Lower lobe of right lung (tissue), 2 donors: ENCODE data around the gene PLK2. TPM values are rescaled to one million over a fixed set of nuclear protein-coding genes. Genes with fewer than 3 reads are reported as not detected.

Source experiments
- ATAC-seq, 2 donors: fragments of 200-7000 bp; cut with Tn5 transposase; one replicate each; pipeline ENCODE4 v1.9.1; 2020 to 2022; ENCODE audit warnings: mild to moderate bottlenecking in 2 of 2, moderate library complexity in 2 of 2
- DNase-seq: peaks from one replicate; pipeline ENCODE4 v3.0.0-alpha.2; 2020
- H3K27ac ChIP-seq: fragments of 200-600 bp; one replicate; pipeline ENCODE4 v1.8.0; 2022
- H3K27me3 ChIP-seq: fragments of 200-600 bp; one replicate; pipeline ENCODE4 v1.8.0; 2022; ENCODE audit warnings: low read depth
- H3K36me3 ChIP-seq: fragments of 200-600 bp; one replicate; pipeline ENCODE4 v1.8.0; 2022; ENCODE audit warnings: mild to moderate bottlenecking
- H3K4me1 ChIP-seq: fragments of 200-600 bp; one replicate; pipeline ENCODE4 v1.8.0; 2022
- H3K4me3 ChIP-seq: fragments of 200-600 bp; one replicate; pipeline ENCODE4 v1.8.0; 2022; ENCODE audit warnings: mild to moderate bottlenecking
- H3K9me3 ChIP-seq: fragments of 200-600 bp; one replicate; pipeline ENCODE4 v1.8.0; 2022
- CTCF ChIP-seq: fragments of 200-600 bp; IDR thresholded peaks from one replicate; pipeline ENCODE4 v1.8.0; 2022; ENCODE audit warnings: antibody characterized with exemption, mild to moderate bottlenecking
- intact Hi-C: fragments of 100-400 bp; cut with DNase I; formaldehyde crosslinking; loops from one replicate; pipeline ENCODE4 v1.11.0; 2022
- total RNA-seq: library from RNA; stranded (reverse); fragmentation: NEBNext Ultra II Directional; extraction: Animal tissue kit (Norgen Biotek cat#: 25700); gene quantifications from one replicate; pipeline ENCODE4 v1.2.1, GENCODE V29; 2021
- donor health status: DM: no; HTN: yes; CAD: no; lungs with severe emphysema.

The PLK2 gene
- total RNA-seq, 1 donor from 2014 or later: 37.5 TPM

GRCh38 chr5:58405175-58405574, 54.7 kb downstream of the PLK2 start:
- no peak for DNase-seq
- H3K4me3 ChIP-seq: no peak overlapping the region
- no peaks in the 10 kb centered on the region for H3K36me3 ChIP-seq
- H3K27me3 ChIP-seq: no peaks in the 10 kb centered on the region
- H3K9me3 ChIP-seq: no peaks in the 10 kb centered on the region
- intact Hi-C loops: no loop called here
- ATAC-seq: no peak
- no peak for TF ChIP-seq CTCF
- no peaks in the 10 kb centered on the region for H3K4me1 ChIP-seq
- no peak overlapping the region for H3K27ac ChIP-seq

- ATAC-seq (no peak), DNase-seq (no peak)
- H3K36me3 ChIP-seq: no peaks in the 10 kb centered on the region
- intact Hi-C loops: no loop called here
- no peak overlapping the region for H3K27ac ChIP-seq
- TF ChIP-seq CTCF: no peak
- no peaks in the 10 kb centered on the region for H3K9me3 ChIP-seq
- H3K4me1 ChIP-seq: no peaks in the 10 kb centered on the region
- no peak overlapping the region for H3K4me3 ChIP-seq
- no peaks in the 10 kb centered on the region for H3K27me3 ChIP-seq
Measured at GRCh38 chr5:58404734-58405133, 55.2 kb downstream of the PLK2 start.

Other genes with a start within 250 kb of the PLK2 start
- gene GAPT, start 31.3 kb upstream of the PLK2 start, total RNA-seq: 6.5 TPM
- 0.30 TPM for gene RAB3C, start 123.0 kb upstream of the PLK2 start, total RNA-seq